ENCODE results near the gene MAPK1IP1L.

GRCh38 chr14:55094292-55095157 is 43.1 kb downstream of the MAPK1IP1L start:
- TF ChIP-seq CTCF (IDR thresholded peaks at IDR 0.05), result no peak
- no peak for TF ChIP-seq POLR2A (IDR thresholded peaks at IDR 0.05)
